Muscle layer of colon (tissue), 2 donors: Measurements from ENCODE around the gene PSMD1.

Experiments
- H3K27ac ChIP-seq: one replicate; pipeline ENCODE4 v1.7.0; 2013; ENCODE audit warnings: low read depth, mild to moderate bottlenecking, low read length, moderate library complexity
- H3K27me3 ChIP-seq, 2 donors: one replicate each; pipeline ENCODE4 v1.7.0; 2013; ENCODE audit warnings: low read length in 2 of 2, mild to moderate bottlenecking in 2 of 2; ENCODE audit not compliant: insufficient read depth in 2 of 2, control insufficient read depth in 1 of 2
- H3K36me3 ChIP-seq: one replicate; pipeline ENCODE4 v1.7.0; 2013; ENCODE audit warnings: mild to moderate bottlenecking, low read length; ENCODE audit not compliant: insufficient read depth
- H3K4me1 ChIP-seq: one replicate; pipeline ENCODE4 v1.7.0; 2013; ENCODE audit warnings: mild to moderate bottlenecking, low read length; ENCODE audit not compliant: insufficient read depth
- H3K4me3 ChIP-seq, 2 donors: one replicate each; pipeline ENCODE4 v1.7.0; 2013; ENCODE audit warnings: low read length in 2 of 2, low read depth in 1 of 2, mild to moderate bottlenecking in 1 of 2, moderate library complexity in 1 of 2
- H3K9ac ChIP-seq: one replicate; pipeline ENCODE4 v1.7.0; 2013; ENCODE audit warnings: low read length
- H3K9me3 ChIP-seq: one replicate; pipeline ENCODE4 v1.7.0; 2013; ENCODE audit warnings: mild to moderate bottlenecking, low read length
- donor health status: abdominal sarcoma.
- donor health status: Adenocarcinoma of cecum.

Gene PSMD1

GRCh38 chr2:231100990-231101389 lies 44.3 kb downstream of the PSMD1 start:
- Histone ChIP-seq H3K9me3 (no peaks in the 10 kb centered on the region), H3K27ac (no peak overlapping the region), H3K27me3 (no peaks in the 10 kb centered on the region), H3K36me3 (peaks cover 6% of the 10 kb centered on the region), H3K4me3 (no peak overlapping the region), H3K4me1 (peaks cover 14% of the 10 kb centered on the region), H3K9ac (no peak overlapping the region)

GRCh38 chr2:231102772-231103171 lies 46.1 kb downstream of the PSMD1 start:
- Histone ChIP-seq H3K36me3 (peaks cover 4% of the 10 kb centered on the region), H3K4me3 (no peak overlapping the region), H3K4me1 (peaks cover 22% of the 10 kb centered on the region), H3K9ac (no peak overlapping the region), H3K9me3 (no peaks in the 10 kb centered on the region), H3K27me3 (no peaks in the 10 kb centered on the region), H3K27ac (no peak overlapping the region)

DNA sequence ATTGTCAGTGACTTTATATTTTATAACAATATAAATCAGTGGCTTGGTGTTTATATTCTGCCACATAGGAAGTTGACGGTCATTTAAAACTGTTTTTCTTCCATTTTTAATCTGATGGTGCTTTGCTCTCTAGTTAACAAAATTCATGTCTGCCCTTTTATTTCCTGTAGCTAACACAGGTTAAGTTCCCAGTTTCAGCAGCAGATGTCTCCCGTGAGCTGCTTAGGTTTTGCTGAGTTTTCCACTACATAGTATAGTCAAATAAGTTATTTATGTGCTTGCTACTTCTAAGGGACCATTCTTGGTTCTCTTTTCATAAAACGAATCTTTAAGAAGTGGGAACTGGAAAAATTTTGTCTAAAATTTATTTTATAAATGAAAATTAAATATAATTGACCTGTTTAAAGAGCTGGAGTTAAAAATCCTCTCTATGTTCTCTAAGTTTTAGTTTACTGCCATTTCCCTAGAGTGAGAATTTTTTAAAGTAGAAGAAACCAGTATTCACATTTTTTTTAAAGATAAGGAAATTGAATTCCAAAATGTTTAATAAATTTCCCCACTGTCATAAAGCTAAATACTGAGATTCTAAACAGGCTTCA lies 47.5 kb downstream of the PSMD1 start:
- Histone ChIP-seq H3K9me3 (no peaks in the 10 kb centered on the region), H3K27ac (no peak overlapping the region), H3K9ac (no peak overlapping the region)

DNA sequence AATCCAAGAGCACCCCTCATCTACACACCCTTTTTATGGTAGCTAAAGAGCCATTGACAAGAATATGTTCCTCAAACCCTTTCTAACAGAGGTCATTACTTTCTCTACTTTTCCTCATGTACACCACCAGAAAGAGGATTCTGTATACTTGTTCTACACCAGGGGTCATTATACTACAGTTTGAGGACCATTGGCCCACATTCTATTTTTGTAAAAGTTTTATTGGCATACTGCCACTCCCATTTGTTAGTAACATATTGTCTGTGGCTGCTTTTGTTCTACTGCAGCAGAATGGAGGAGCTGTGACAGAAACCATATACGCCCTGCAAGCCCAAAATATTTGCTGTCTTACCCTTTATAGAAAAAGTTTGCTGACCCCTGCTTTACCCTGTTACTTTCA lies 53.9 kb downstream of the PSMD1 start:
- Histone ChIP-seq H3K27ac (peak overlapping the region; percentile 6), H3K36me3 (peaks cover 7% of the 10 kb centered on the region), H3K4me3 (no peak overlapping the region), H3K9me3 (no peaks in the 10 kb centered on the region), H3K9ac (no peak overlapping the region), H3K4me1 (peaks cover 36% of the 10 kb centered on the region), H3K27me3 (no peaks in the 10 kb centered on the region)

More for the DNA sequence above, 47.5 kb downstream of the PSMD1 start:
- Histone ChIP-seq H3K27me3 (no peaks in the 10 kb centered on the region), H3K4me1 (peaks cover 26% of the 10 kb centered on the region), H3K4me3 (no peak overlapping the region), H3K36me3 (peaks cover 11% of the 10 kb centered on the region)

DNA sequence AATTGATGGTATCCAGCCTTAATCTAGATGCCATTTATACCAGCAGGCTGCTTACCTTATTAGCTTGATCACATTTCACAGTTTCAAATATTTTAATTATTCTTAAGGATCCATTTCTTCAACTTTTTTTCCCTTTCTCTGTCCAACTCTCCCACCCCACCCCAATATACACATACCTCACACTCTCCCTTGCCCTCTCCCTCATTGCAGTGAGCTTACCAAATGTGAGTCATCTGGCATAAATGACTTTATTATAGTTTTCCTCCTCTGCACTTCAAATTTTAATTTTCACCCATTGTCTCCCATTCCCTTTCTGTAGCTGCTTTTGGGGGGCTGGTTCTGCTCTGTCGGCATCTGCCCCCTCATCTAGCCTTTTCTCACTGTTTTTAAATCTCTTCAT lies 55.3 kb downstream of the PSMD1 start:
- H3K9ac ChIP-seq: no peak overlapping the region
- H3K36me3 ChIP-seq: peaks cover 7% of the 10 kb centered on the region
- no peak overlapping the region for H3K27ac ChIP-seq
- H3K4me1 ChIP-seq: peaks cover 43% of the 10 kb centered on the region
- H3K4me3 ChIP-seq: no peak overlapping the region
- H3K27me3 ChIP-seq: no peaks in the 10 kb centered on the region
- H3K9me3 ChIP-seq: no peaks in the 10 kb centered on the region

GRCh38 chr2:231113489-231113888 lies 56.8 kb downstream of the PSMD1 start:
- Histone ChIP-seq H3K9me3 (no peaks in the 10 kb centered on the region), H3K4me3 (no peak overlapping the region), H3K27me3 (no peaks in the 10 kb centered on the region), H3K36me3 (peaks cover 6% of the 10 kb centered on the region), H3K27ac (no peak overlapping the region), H3K9ac (no peak overlapping the region), H3K4me1 (peaks cover 41% of the 10 kb centered on the region)

- Histone ChIP-seq H3K9me3 (no peaks in the 10 kb centered on the region), H3K36me3 (no peaks in the 10 kb centered on the region), H3K27me3 (no peaks in the 10 kb centered on the region), H3K4me1 (peaks cover 40% of the 10 kb centered on the region), H3K4me3 (no peak overlapping the region), H3K27ac (no peak overlapping the region), H3K9ac (no peak overlapping the region)
Measured at GRCh38 chr2:231115651-231116050, 59.0 kb downstream of the PSMD1 start.

DNA sequence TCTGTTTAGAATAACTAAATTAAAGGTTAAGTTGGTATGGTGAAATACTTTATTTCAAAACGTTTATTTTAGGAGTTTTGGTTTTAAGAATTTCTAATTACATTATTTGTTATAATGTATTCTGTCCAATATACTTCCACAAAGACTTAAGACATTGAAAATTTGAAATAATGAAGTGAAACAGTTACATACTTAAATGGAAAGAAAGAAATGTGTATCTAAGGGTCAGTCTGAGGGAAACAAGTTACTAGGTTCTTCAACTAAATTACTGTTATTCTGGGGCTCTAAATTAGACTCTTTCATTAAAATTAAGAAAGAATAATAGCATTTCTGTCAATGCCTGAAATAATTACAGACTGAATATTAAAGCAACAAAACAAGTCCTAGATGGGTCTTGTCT lies 60.5 kb downstream of the PSMD1 start:
- H3K4me1 ChIP-seq: peaks cover 25% of the 10 kb centered on the region
- H3K27ac ChIP-seq: peak overlapping the region; percentile 6
- no peak overlapping the region for H3K9ac ChIP-seq
- H3K36me3 ChIP-seq: no peaks in the 10 kb centered on the region
- no peaks in the 10 kb centered on the region for H3K27me3 ChIP-seq
- no peaks in the 10 kb centered on the region for H3K9me3 ChIP-seq
- H3K4me3 ChIP-seq: no peak overlapping the region

- Histone ChIP-seq H3K27ac (peak overlapping the region; percentile 22), H3K4me3 (no peak overlapping the region), H3K4me1 (peaks cover 21% of the 10 kb centered on the region), H3K27me3 (no peaks in the 10 kb centered on the region), H3K9me3 (no peaks in the 10 kb centered on the region), H3K36me3 (no peaks in the 10 kb centered on the region), H3K9ac (peak overlapping the region; percentile 42)
Measured at GRCh38 chr2:231117922-231118613, 61.4 kb downstream of the PSMD1 start.

DNA sequence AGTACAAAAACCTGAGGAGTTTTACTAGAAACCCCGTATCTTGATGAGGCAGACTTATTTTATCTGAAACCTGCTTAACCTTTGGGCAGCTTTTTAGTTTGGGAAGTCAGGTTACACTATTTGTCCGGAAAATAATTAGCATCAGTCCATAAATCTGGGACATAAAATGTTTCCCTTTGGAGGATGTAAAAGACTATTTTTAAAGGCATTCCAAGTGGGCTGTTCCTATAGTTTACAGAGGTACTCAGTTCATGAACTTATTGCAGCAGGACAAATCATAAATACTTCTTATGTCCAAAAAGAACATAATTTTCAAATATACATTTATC lies 61.9 kb downstream of the PSMD1 start:
- H3K9me3 ChIP-seq: no peaks in the 10 kb centered on the region
- peaks cover 21% of the 10 kb centered on the region for H3K4me1 ChIP-seq
- H3K9ac ChIP-seq: peak overlapping the region; percentile 42
- no peaks in the 10 kb centered on the region for H3K36me3 ChIP-seq
- no peaks in the 10 kb centered on the region for H3K27me3 ChIP-seq
- no peak overlapping the region for H3K27ac ChIP-seq
- H3K4me3 ChIP-seq: no peak overlapping the region

GRCh38 chr2:231123362-231123898 lies 66.8 kb downstream of the PSMD1 start:
- no peaks in the 10 kb centered on the region for H3K36me3 ChIP-seq
- peak overlapping the region in 1 of 2 donors; percentile 7 for H3K4me3 ChIP-seq
- peaks cover 4% of the 10 kb centered on the region for H3K4me1 ChIP-seq
- H3K27ac ChIP-seq: no peak overlapping the region
- no peaks in the 10 kb centered on the region for H3K9me3 ChIP-seq
- no peaks in the 10 kb centered on the region for H3K27me3 ChIP-seq
- no peak overlapping the region for H3K9ac ChIP-seq
